Neural cell (in vitro differentiated cells): ENCODE measurements around the gene GRID1. TPM values are rescaled to one million over a fixed set of nuclear protein-coding genes. Genes with fewer than 3 reads are reported as not detected.

Source experiments
- H2AFZ ChIP-seq: fragments of 200-600, 300-800 bp; sonication (generic), shearing (Covaris generic); 2 replicates; pipeline ENCODE4 v1.6.0; 2014; ENCODE audit warnings: low read depth, mild to moderate bottlenecking, antibody characterized with exemption, low read length, moderate library complexity
- H3F3A ChIP-seq: fragments of 200-600 bp; shearing (Covaris generic); 2 replicates; pipeline ENCODE4 v1.6.1; 2016; ENCODE audit warnings: mild to moderate bottlenecking, moderate library complexity, mixed read lengths, antibody characterized with exemption, low read length; ENCODE audit not compliant: insufficient read depth, poor library complexity, severe bottlenecking
- H3K27ac ChIP-seq: fragments of 200-600, 300-800 bp; sonication (generic), shearing (Covaris generic); 2 replicates; pipeline ENCODE4 v1.5.1; 2014; ENCODE audit warnings: mild to moderate bottlenecking, low read length, moderate library complexity
- H3K27me3 ChIP-seq: fragments of 300-800, 200-600 bp; sonication (generic), shearing (Covaris generic); 2 replicates; pipeline ENCODE4 v1.6.0; 2014; ENCODE audit warnings: mild to moderate bottlenecking, low read depth, low read length, moderate library complexity; ENCODE audit not compliant: insufficient read depth
- H3K36me3 ChIP-seq: fragments of 300-800, 200-600 bp; sonication (generic), shearing (Covaris generic); 2 replicates; pipeline ENCODE4 v1.5.1; 2014; ENCODE audit warnings: mild to moderate bottlenecking, antibody characterized with exemption, low read length, moderate library complexity; ENCODE audit not compliant: insufficient read depth
- H3K4me2 ChIP-seq: fragments of 300-800, 200-600 bp; sonication (generic), shearing (Covaris generic); 2 replicates; pipeline ENCODE4 v1.6.0; 2014; ENCODE audit warnings: mild to moderate bottlenecking, low read length
- H3K4me3 ChIP-seq: fragments of 300-800, 200-600 bp; sonication (generic), shearing (Covaris generic); 2 replicates; pipeline ENCODE4 v1.5.1; 2014; ENCODE audit warnings: mild to moderate bottlenecking, low read length, moderate library complexity
- H3K79me2 ChIP-seq: fragments of 200-600 bp; shearing (Covaris generic); replicated peaks from 2 replicates; pipeline ENCODE4 v1.6.0; 2014; ENCODE audit warnings: mild to moderate bottlenecking, low read length, moderate library complexity; ENCODE audit not compliant: insufficient read depth
- H3K9ac ChIP-seq: fragments of 300-800, 200-600 bp; sonication (generic), shearing (Covaris generic); 2 replicates; pipeline ENCODE4 v1.6.1; 2016; ENCODE audit warnings: mild to moderate bottlenecking, low read length, mixed read lengths
- H3K9me2 ChIP-seq: fragments of 200-600 bp; shearing (Covaris generic); 2 replicates; pipeline ENCODE4 v1.6.1; 2016; ENCODE audit warnings: mild to moderate bottlenecking, low read length, mixed read lengths; ENCODE audit not compliant: insufficient read depth
- H3K9me3 ChIP-seq: fragments of 200-600, 300-800 bp; sonication (generic), shearing (Covaris generic); 2 replicates; pipeline ENCODE4 v1.6.1; 2016; ENCODE audit warnings: mild to moderate bottlenecking, mixed run types, low read length, moderate library complexity, mixed read lengths
- H4K20me1 ChIP-seq: fragments of 200-600 bp; shearing (Covaris generic); 2 replicates; pipeline ENCODE4 v1.6.1; 2016; ENCODE audit warnings: mild to moderate bottlenecking, mixed run types; ENCODE audit not compliant: insufficient read depth
- CTCF ChIP-seq: fragments of 450-650 bp; IDR thresholded peaks from 2 replicates; pipeline ENCODE4 v1.5.1; 2014; ENCODE audit warnings: antibody characterized with exemption, mild to moderate bottlenecking, moderate library complexity; ENCODE audit not compliant: poor library complexity, severe bottlenecking
- EP300 ChIP-seq: fragments of 450-650 bp; conservative IDR thresholded peaks from 2 replicates; pipeline ENCODE4 v1.6.1; 2014; ENCODE audit warnings: antibody characterized with exemption, mild to moderate bottlenecking, moderate library complexity; ENCODE audit not compliant: poor library complexity, severe bottlenecking
- EZH2 ChIP-seq: fragments of 200-600, 300-800 bp; shearing (Covaris generic), sonication (generic); IDR thresholded peaks from 2 replicates; pipeline ENCODE4 v1.6.1; 2014; ENCODE audit warnings: antibody characterized with exemption, low read length, borderline replicate concordance, mild to moderate bottlenecking; ENCODE audit not compliant: insufficient read depth, poor library complexity, severe bottlenecking
- MXI1 ChIP-seq: fragments of 450-650 bp; conservative IDR thresholded peaks from 2 replicates; pipeline ENCODE4 v1.6.1; 2014; ENCODE audit warnings: antibody characterized with exemption, mild to moderate bottlenecking; ENCODE audit not compliant: poor library complexity, severe bottlenecking
- POLR2AphosphoS5 ChIP-seq: IDR thresholded peaks from 2 replicates; pipeline ENCODE4 v1.6.1; 2012
- RAD21 ChIP-seq: fragments of 450-650 bp; conservative IDR thresholded peaks from 2 replicates; pipeline ENCODE4 v1.6.1; 2014; ENCODE audit warnings: antibody characterized with exemption, mild to moderate bottlenecking, moderate library complexity
- SMC3 ChIP-seq: fragments of 450-650 bp; conservative IDR thresholded peaks from 2 replicates; pipeline ENCODE4 v1.6.1; 2014; ENCODE audit warnings: antibody characterized with exemption, mild to moderate bottlenecking, moderate library complexity; ENCODE audit not compliant: poor library complexity
- TAF1 ChIP-seq: IDR thresholded peaks from 2 replicates; pipeline ENCODE4 v1.6.1; 2012; ENCODE audit warnings: low read depth
- polyA plus RNA-seq: library from polyadenylated mRNA; depleted of rRNA; stranded (reverse); fragments of >200 nt; gene quantifications from 2 replicates; pipeline ENCODE4 v1.2.3, GENCODE V29; 2014
- TF ChIP-seq, protein P1 (sequence below): IDR thresholded peaks from 2 replicates; pipeline ENCODE4 v1.6.1; 2012; ENCODE audit warnings: borderline replicate concordance

Gene GRID1
- polyA plus RNA-seq, 1 donor from 2014 or later = 7.3 TPM

DNA sequence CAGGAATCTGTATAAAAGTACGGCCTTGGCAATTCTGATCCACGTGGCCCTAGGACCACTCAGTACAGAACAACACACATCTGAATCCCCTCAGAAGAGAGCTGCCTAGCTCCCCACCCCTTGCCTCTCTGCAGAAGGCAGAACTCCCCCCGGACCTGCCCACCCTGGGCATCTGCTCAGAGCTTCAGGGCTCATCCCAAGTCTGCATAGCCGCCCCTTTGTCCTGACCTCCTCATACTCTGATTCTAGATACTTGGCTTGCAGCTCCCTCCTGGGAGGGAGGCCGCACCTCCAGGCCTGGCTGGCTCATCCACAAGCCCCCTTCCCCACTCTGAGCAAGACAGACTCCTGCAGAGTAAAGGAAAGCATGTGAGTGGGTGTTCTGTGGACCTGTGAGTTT lies 49.6 kb downstream of the GRID1 start:
- H3K9me3 ChIP-seq = no peaks in the 10 kb centered on the region
- H3K4me3 ChIP-seq = no peak overlapping the region
- H3K79me2 ChIP-seq = no peaks in the 10 kb centered on the region
- no peak overlapping the region for H3K27ac ChIP-seq
- H3K9me2 ChIP-seq = no peaks in the 10 kb centered on the region
- no peaks in the 10 kb centered on the region for H3F3A ChIP-seq
- H3K4me2 ChIP-seq = no peak overlapping the region
- no peaks in the 10 kb centered on the region for H4K20me1 ChIP-seq
- no peak overlapping the region for H2AFZ ChIP-seq
- no peak overlapping the region for H3K9ac ChIP-seq
- no peaks in the 10 kb centered on the region for H3K27me3 ChIP-seq
- TF ChIP-seq RAD21 (no peak), CTCF (no peak), MXI1 (no peak), EZH2 (no peak)
- no peaks in the 10 kb centered on the region for H3K36me3 ChIP-seq

DNA sequence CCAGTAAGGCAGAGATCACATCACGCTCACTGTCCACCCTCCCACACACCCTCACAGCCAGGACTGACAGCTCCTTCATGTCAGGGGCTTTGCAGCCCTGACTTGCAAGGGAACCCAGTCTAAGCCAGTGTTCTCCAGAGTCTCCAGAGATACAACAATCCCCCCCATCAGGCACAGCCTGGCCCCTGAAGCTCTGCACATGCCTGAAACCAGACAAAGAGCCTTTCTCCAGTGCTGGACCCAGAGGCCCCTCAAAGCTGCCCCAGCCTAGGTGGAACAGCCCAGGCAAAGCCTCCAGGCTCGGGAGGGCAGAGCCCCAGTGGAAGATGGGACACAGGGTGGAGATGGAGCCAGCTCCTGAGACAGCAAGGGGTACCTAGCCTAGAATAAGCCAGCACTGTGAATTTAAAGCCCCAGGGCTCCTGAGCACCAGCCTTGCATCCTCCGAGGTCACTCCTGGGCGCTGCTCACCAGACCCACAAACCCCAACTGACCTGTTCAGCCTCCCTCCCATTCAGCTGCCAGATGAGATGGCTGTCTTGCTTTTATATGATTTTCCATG lies 50.2 kb downstream of the GRID1 start:
- no peak overlapping the region for H3K9ac ChIP-seq
- H2AFZ ChIP-seq = no peak overlapping the region
- TF ChIP-seq MXI1 (no peak), EZH2 (no peak), SMC3 (no peak), TAF1 (no peak), EP300 (no peak), RAD21 (no peak), CTCF (no peak), POLR2AphosphoS5 (no peak)
- TF ChIP-seq, protein P1, sequence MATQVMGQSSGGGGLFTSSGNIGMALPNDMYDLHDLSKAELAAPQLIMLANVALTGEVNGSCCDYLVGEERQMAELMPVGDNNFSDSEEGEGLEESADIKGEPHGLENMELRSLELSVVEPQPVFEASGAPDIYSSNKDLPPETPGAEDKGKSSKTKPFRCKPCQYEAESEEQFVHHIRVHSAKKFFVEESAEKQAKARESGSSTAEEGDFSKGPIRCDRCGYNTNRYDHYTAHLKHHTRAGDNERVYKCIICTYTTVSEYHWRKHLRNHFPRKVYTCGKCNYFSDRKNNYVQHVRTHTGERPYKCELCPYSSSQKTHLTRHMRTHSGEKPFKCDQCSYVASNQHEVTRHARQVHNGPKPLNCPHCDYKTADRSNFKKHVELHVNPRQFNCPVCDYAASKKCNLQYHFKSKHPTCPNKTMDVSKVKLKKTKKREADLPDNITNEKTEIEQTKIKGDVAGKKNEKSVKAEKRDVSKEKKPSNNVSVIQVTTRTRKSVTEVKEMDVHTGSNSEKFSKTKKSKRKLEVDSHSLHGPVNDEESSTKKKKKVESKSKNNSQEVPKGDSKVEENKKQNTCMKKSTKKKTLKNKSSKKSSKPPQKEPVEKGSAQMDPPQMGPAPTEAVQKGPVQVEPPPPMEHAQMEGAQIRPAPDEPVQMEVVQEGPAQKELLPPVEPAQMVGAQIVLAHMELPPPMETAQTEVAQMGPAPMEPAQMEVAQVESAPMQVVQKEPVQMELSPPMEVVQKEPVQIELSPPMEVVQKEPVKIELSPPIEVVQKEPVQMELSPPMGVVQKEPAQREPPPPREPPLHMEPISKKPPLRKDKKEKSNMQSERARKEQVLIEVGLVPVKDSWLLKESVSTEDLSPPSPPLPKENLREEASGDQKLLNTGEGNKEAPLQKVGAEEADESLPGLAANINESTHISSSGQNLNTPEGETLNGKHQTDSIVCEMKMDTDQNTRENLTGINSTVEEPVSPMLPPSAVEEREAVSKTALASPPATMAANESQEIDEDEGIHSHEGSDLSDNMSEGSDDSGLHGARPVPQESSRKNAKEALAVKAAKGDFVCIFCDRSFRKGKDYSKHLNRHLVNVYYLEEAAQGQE = no peak
- no peak overlapping the region for H3K4me3 ChIP-seq
- no peaks in the 10 kb centered on the region for H3F3A ChIP-seq
- no peak overlapping the region for H3K4me2 ChIP-seq
- no peaks in the 10 kb centered on the region for H3K79me2 ChIP-seq
- no peaks in the 10 kb centered on the region for H3K9me3 ChIP-seq
- no peaks in the 10 kb centered on the region for H3K9me2 ChIP-seq
- no peaks in the 10 kb centered on the region for H3K36me3 ChIP-seq
- no peaks in the 10 kb centered on the region for H3K27me3 ChIP-seq
- no peak overlapping the region for H3K27ac ChIP-seq
- H4K20me1 ChIP-seq = no peaks in the 10 kb centered on the region
